ENCODE results near the gene CXCL14.

GRCh38 chr5:135534609-135535419 lies 44.0 kb downstream of the CXCL14 start:
- TF ChIP-seq CTCF (IDR thresholded peaks at IDR 0.05) (no peak), POLR2AphosphoS5 (IDR thresholded peaks at IDR 0.05; ENCODE audit: low read depth, low read length) (no peak), TCF7L2 (IDR thresholded peaks at IDR 0.05; ENCODE audit: low read depth, low read length) (no peak)

Measured in Panc1 (cell line).